CD8-positive, alpha-beta memory T cell (primary cell): Measurements from ENCODE around the gene CALML5. TPM values are rescaled to one million over a fixed set of nuclear protein-coding genes. Genes with fewer than 3 reads are reported as not detected.
A peak's percentile ranks its signal among the peaks of the same experiment; 100 is the strongest.

Experiments used
- CTCF ChIA-PET: fragments of 350-600 bp; sonication (Branson Sonifier 250); formaldehyde crosslinking; loops from one replicate; lab custom pipeline; 2021; ENCODE audit warnings: antibody characterized with exemption; lab: Charles Lee
- POLR2A ChIA-PET: fragments of 350-600 bp; sonication (Branson Sonifier 250); formaldehyde crosslinking; loops from one replicate; lab custom pipeline; 2021; ENCODE audit warnings: antibody characterized with exemption; lab: Charles Lee
- DNase-seq, 5 donors: peaks; one replicate each; pipeline versions ENCODE4 v3.0.0 to v3.0.0-alpha.2; 2020 to 2022; ENCODE audit warnings: mixed read lengths in 1 of 5
- H3K27ac ChIP-seq: one replicate; pipeline ENCODE4 v1.7.0; 2013; ENCODE audit warnings: low read depth, mild to moderate bottlenecking, low read length, moderate library complexity
- H3K27me3 ChIP-seq: 2 replicates; pipeline ENCODE4 v1.7.0; 2013; ENCODE audit warnings: low read length, mild to moderate bottlenecking; ENCODE audit not compliant: insufficient read depth, poor library complexity, severe bottlenecking
- H3K36me3 ChIP-seq: 2 replicates; pipeline ENCODE4 v1.7.0; 2013; ENCODE audit warnings: mild to moderate bottlenecking, low read length, moderate library complexity; ENCODE audit not compliant: insufficient read depth
- H3K4me1 ChIP-seq: 2 replicates; pipeline ENCODE4 v1.7.0; 2013; ENCODE audit warnings: mild to moderate bottlenecking, low read length, moderate library complexity; ENCODE audit not compliant: insufficient read depth
- H3K4me3 ChIP-seq: 2 replicates; pipeline ENCODE4 v1.7.0; 2013; ENCODE audit warnings: mild to moderate bottlenecking, low read length
- H3K9me3 ChIP-seq: 2 replicates; pipeline ENCODE4 v1.7.0; 2013; ENCODE audit warnings: mild to moderate bottlenecking, low read length
- H3K27ac Mint-ChIP-seq, 8 donors: one replicate each; pipeline ENCODE4 v1.8.0; 2020 to 2021; ENCODE audit warnings: mixed read lengths in 8 of 8, mild to moderate bottlenecking in 6 of 8, inconsistent platforms in 3 of 8, moderate library complexity in 3 of 8
- H3K27me3 Mint-ChIP-seq, 2 donors: one replicate each; pipeline ENCODE4 v1.8.0; 2020 to 2021; ENCODE audit warnings: mixed read lengths in 2 of 2, mild to moderate bottlenecking in 1 of 2, moderate library complexity in 1 of 2
- H3K36me3 Mint-ChIP-seq, 3 donors: one replicate each; pipeline ENCODE4 v1.8.0; 2020 to 2021; ENCODE audit warnings: mixed read lengths in 3 of 3, inconsistent platforms in 1 of 3, mild to moderate bottlenecking in 1 of 3
- H3K4me1 Mint-ChIP-seq, 3 donors: one replicate each; pipeline ENCODE4 v1.8.0; 2020 to 2021; ENCODE audit warnings: mixed read lengths in 3 of 3, inconsistent platforms in 1 of 3, mild to moderate bottlenecking in 1 of 3
- H3K4me3 Mint-ChIP-seq, 7 donors: one replicate each; pipeline ENCODE4 v1.8.0; 2020 to 2021; ENCODE audit warnings: mixed read lengths in 7 of 7, mild to moderate bottlenecking in 6 of 7, moderate library complexity in 4 of 7, inconsistent platforms in 2 of 7
- H3K9me3 Mint-ChIP-seq, 5 donors: one replicate each; pipeline ENCODE4 v1.8.0; 2020 to 2022; ENCODE audit warnings: mixed read lengths in 5 of 5, mild to moderate bottlenecking in 3 of 5, moderate library complexity in 2 of 5, inconsistent platforms in 1 of 5
- polyA plus RNA-seq: library from polyadenylated mRNA; unstranded; fragments of 300-500 nt; fragmentation: Illumina TruSeq; gene quantifications from one replicate; pipeline ENCODE4 v1.2.3, GENCODE V29; 2021
- total RNA-seq, 2 experiments: library from RNA; stranded (reverse); gene quantifications; one replicate each; pipeline ENCODE4 v1.2.3, GENCODE V29; 2021

The CALML5 gene
- total and polyA plus RNA-seq, 3 experiments from 2014 or later: not detected

- CTCF ChIA-PET: no interaction called here
- Histone ChIP-seq H3K27me3 (no peaks in the 10 kb centered on the region), H3K4me1 (no peaks in the 10 kb centered on the region), H3K36me3 (no peaks in the 10 kb centered on the region), H3K9me3 (no peaks in the 10 kb centered on the region), H3K4me3 (no peak overlapping the region), H3K27ac (no peak overlapping the region)
- H3K4me3 Mint-ChIP-seq: no peak overlapping the region
- H3K4me1 Mint-ChIP-seq: no peaks in the 10 kb centered on the region
- POLR2A ChIA-PET: interaction anchor here (0.6 kb wide), 1 partner anchor 594 kb away, joined by 4 read pairs; no protein-coding TSS in a partner anchor
- H3K9me3 Mint-ChIP-seq: peaks cover 0 to 5% (median under 1%) of the 10 kb centered on the region in 5 donors
- no peaks in the 10 kb centered on the region for H3K36me3 Mint-ChIP-seq
- H3K27me3 Mint-ChIP-seq: peaks cover 15% of the 10 kb centered on the region in 2 donors
- DNase-seq: no peak
- no peak overlapping the region for H3K27ac Mint-ChIP-seq
Observed at GRCh38 chr10:5536486-5537081, 37.2 kb upstream of the CALML5 start.

DNA sequence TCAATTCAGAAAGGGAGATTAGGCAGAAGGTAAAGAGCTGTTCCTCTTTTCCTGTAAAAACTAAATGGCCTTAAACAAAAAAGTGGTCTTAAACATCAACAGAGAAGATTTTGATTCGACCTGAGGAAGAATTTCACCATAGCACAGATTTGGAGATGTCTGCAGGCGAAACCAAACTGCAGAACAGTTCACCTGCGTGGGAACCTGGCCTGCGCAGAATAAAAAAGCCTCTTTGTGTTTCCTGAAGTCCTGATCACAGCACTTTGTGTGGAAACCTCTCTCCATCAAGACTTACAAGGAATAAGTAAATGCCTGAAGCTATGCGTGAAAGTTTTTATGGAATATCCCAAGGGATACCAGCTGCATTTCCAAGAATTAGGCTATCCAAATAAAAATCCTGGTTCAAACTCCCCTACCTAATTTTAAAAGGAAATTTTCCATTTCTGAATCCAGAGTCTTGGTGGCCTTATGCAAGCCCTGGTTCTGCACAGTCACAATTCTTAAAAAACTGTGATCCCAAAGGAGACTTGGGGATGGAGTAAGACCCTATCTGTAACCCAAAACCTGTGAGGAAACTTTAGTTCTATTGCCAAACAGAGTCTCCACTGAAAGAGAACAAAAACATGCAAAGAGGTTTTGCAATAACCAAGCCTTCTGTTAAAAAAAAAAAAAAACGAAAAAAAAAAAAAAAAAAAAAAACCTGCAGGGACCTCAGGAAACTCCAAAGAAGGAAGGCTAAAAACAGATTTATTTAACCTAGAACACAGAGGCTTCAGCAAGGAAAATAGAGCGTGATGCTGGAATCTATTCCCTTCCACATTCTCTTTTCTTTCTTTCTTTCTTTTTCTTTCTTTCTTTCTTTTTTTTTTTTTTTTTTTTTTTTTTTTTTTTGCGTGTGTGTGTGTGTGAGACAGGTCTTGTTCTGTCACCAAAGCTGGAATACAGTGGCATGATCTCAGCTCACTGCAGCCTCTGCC is 35.8 kb upstream of the CALML5 start:
- H3K4me3 Mint-ChIP-seq: no peak overlapping the region
- Histone ChIP-seq H3K4me3 (no peak overlapping the region), H3K9me3 (no peaks in the 10 kb centered on the region), H3K36me3 (no peaks in the 10 kb centered on the region), H3K27me3 (no peaks in the 10 kb centered on the region), H3K27ac (no peak overlapping the region), H3K4me1 (no peaks in the 10 kb centered on the region)
- ChIA-PET POLR2A (no interaction called here), CTCF (no interaction called here)
- H3K27ac Mint-ChIP-seq: no peak overlapping the region
- H3K36me3 Mint-ChIP-seq: peaks cover 0 to 1% (median 0%) of the 10 kb centered on the region in 3 donors
- H3K4me1 Mint-ChIP-seq: no peaks in the 10 kb centered on the region
- H3K9me3 Mint-ChIP-seq: no peaks in the 10 kb centered on the region
- H3K27me3 Mint-ChIP-seq: peaks cover 7 to 10% of the 10 kb centered on the region in 2 donors
- DNase-seq: no peak

- ChIA-PET CTCF (no interaction called here), POLR2A (no interaction called here)
- Mint-ChIP-seq H3K27ac (no peak overlapping the region), H3K4me3 (no peak overlapping the region), H3K9me3 (no peaks in the 10 kb centered on the region), H3K36me3 (peaks cover 0 to 1% (median 0%) of the 10 kb centered on the region in 3 donors), H3K4me1 (no peaks in the 10 kb centered on the region), H3K27me3 (peaks cover 6 to 7% of the 10 kb centered on the region in 2 donors)
- H3K4me1 ChIP-seq: no peaks in the 10 kb centered on the region
- no peak overlapping the region for H3K27ac ChIP-seq
- no peak for DNase-seq
- H3K9me3 ChIP-seq: no peaks in the 10 kb centered on the region
- H3K27me3 ChIP-seq: no peaks in the 10 kb centered on the region
- no peak overlapping the region for H3K4me3 ChIP-seq
- no peaks in the 10 kb centered on the region for H3K36me3 ChIP-seq
Observed at GRCh38 chr10:5534051-5534821, 34.9 kb upstream of the CALML5 start.

GRCh38 chr10:5533098-5533731 is 33.8 kb upstream of the CALML5 start:
- Mint-ChIP-seq H3K9me3 (no peaks in the 10 kb centered on the region), H3K27me3 (peaks cover 0 to 7% of the 10 kb centered on the region in 2 donors), H3K27ac (peak overlapping the region in 1 of 8 donors; percentile 84), H3K4me3 (no peak overlapping the region), H3K36me3 (peaks cover 0 to 1% (median 0%) of the 10 kb centered on the region in 3 donors), H3K4me1 (no peaks in the 10 kb centered on the region)
- no peak overlapping the region for H3K4me3 ChIP-seq
- no peaks in the 10 kb centered on the region for H3K4me1 ChIP-seq
- no peaks in the 10 kb centered on the region for H3K9me3 ChIP-seq
- no peaks in the 10 kb centered on the region for H3K36me3 ChIP-seq
- DNase-seq: no peak
- POLR2A ChIA-PET: no interaction called here
- CTCF ChIA-PET: no interaction called here
- no peak overlapping the region for H3K27ac ChIP-seq
- no peaks in the 10 kb centered on the region for H3K27me3 ChIP-seq

DNA sequence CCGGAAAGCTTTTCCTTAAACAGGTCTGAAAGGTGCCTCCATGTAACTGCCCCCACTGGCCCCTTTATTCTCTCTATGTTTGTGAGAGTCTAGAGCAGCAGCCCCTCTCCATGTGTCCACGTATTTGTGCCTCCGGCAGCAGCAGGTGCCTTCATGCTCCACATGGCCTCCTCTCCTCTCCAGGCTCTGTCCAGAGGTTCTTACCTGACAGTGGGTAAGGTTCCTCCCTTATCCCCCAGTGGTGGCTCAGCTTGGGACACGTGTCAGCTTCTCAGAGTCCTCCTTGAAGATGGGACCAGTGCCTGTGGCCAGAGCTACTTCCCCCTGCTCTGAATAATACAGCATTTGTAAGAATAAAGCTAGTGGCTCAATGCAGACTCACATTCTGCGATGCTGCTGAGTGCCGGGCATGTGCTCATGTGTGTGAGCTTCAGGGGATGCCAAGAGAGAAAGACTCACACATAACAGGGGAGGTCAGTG is 33.3 kb upstream of the CALML5 start:
- Histone ChIP-seq H3K36me3 (no peaks in the 10 kb centered on the region), H3K27me3 (no peaks in the 10 kb centered on the region), H3K4me1 (no peaks in the 10 kb centered on the region), H3K9me3 (no peaks in the 10 kb centered on the region), H3K27ac (no peak overlapping the region), H3K4me3 (no peak overlapping the region)
- Mint-ChIP-seq H3K36me3 (peaks cover 0 to 1% (median 0%) of the 10 kb centered on the region in 3 donors), H3K4me3 (no peak overlapping the region), H3K9me3 (no peaks in the 10 kb centered on the region), H3K27me3 (peaks cover 0 to 7% of the 10 kb centered on the region in 2 donors), H3K27ac (peak overlapping the region in 1 of 8 donors; percentile 84), H3K4me1 (no peaks in the 10 kb centered on the region)
- DNase-seq: no peak
- POLR2A ChIA-PET: no interaction called here
- CTCF ChIA-PET: no interaction called here

GRCh38 chr10:5532307-5532605 is 32.9 kb upstream of the CALML5 start:
- Histone ChIP-seq H3K4me3 (no peak overlapping the region), H3K27ac (no peak overlapping the region), H3K4me1 (no peaks in the 10 kb centered on the region), H3K36me3 (no peaks in the 10 kb centered on the region), H3K9me3 (no peaks in the 10 kb centered on the region), H3K27me3 (no peaks in the 10 kb centered on the region)
- H3K4me1 Mint-ChIP-seq: no peaks in the 10 kb centered on the region
- POLR2A ChIA-PET: no interaction called here
- H3K4me3 Mint-ChIP-seq: no peak overlapping the region
- peaks cover 0 to 1% (median 0%) of the 10 kb centered on the region in 3 donors for H3K36me3 Mint-ChIP-seq
- H3K9me3 Mint-ChIP-seq: no peaks in the 10 kb centered on the region
- no peak overlapping the region for H3K27ac Mint-ChIP-seq
- peaks cover 0 to 7% of the 10 kb centered on the region in 2 donors for H3K27me3 Mint-ChIP-seq
- CTCF ChIA-PET: no interaction called here
- no peak for DNase-seq

GRCh38 chr10:5531558-5532306 is 32.4 kb upstream of the CALML5 start:
- Histone ChIP-seq H3K4me3 (no peak overlapping the region), H3K9me3 (no peaks in the 10 kb centered on the region), H3K27ac (no peak overlapping the region), H3K4me1 (no peaks in the 10 kb centered on the region), H3K27me3 (no peaks in the 10 kb centered on the region), H3K36me3 (no peaks in the 10 kb centered on the region)
- Mint-ChIP-seq H3K36me3 (peaks cover 0 to 1% (median 0%) of the 10 kb centered on the region in 3 donors), H3K27me3 (peaks cover 0 to 7% of the 10 kb centered on the region in 2 donors), H3K27ac (no peak overlapping the region), H3K4me3 (no peak overlapping the region), H3K9me3 (no peaks in the 10 kb centered on the region), H3K4me1 (no peaks in the 10 kb centered on the region)
- no peak for DNase-seq
- CTCF ChIA-PET: no interaction called here
- POLR2A ChIA-PET: no interaction called here
